ENCODE measurements around the gene FRMD4A.

- TF ChIP-seq CTCF (IDR thresholded peaks at IDR 0.05; ENCODE audit: poor library complexity): no peak
- no peak for TF ChIP-seq EZH2 (IDR thresholded peaks at IDR 0.05; ENCODE audit: borderline replicate concordance)
- TF ChIP-seq EZH2phosphoT487 (IDR thresholded peaks at IDR 0.05; ENCODE audit: low read depth, severe bottlenecking, unreplicated experiment): no peak
Observed at GRCh38 chr10:13837966-13838365, 492.8 kb downstream of the FRMD4A start.

All from hepatocyte (in vitro differentiated cells).